WTC11 (cell line): ENCODE measurements around the gene CRYZL1. TPM values are rescaled to one million over a fixed set of nuclear protein-coding genes. Genes with fewer than 3 reads are reported as not detected.
A peak's percentile ranks its signal among the peaks of the same experiment; 100 is the strongest.

ENCODE experiments used
- ATAC-seq: fragments of 200-7000 bp; cut with Tn5 transposase; 2 replicates; pipeline ENCODE4 v1.10.0; 2021; ENCODE audit warnings: mild to moderate bottlenecking, moderate library complexity
- CTCF ChIA-PET: fragments of 300-600 bp; sonication (Branson Sonifier 250); formaldehyde crosslinking; loops from one replicate; lab custom pipeline; 2021; ENCODE audit warnings: antibody characterized with exemption; lab: Charles Lee
- POLR2A ChIA-PET: fragments of 350-600 bp; sonication (Branson Sonifier 250); formaldehyde crosslinking; loops from one replicate; lab custom pipeline; 2021; ENCODE audit warnings: antibody characterized with exemption; lab: Charles Lee
- DNase-seq: peaks from one replicate; pipeline ENCODE4 v3.0.0; 2021; ENCODE audit warnings: low spot score
- H3K27ac Mint-ChIP-seq: 2 replicates; pipeline ENCODE4 v1.8.0; 2021; ENCODE audit warnings: mixed read lengths
- H3K27me3 Mint-ChIP-seq: 2 replicates; pipeline ENCODE4 v1.8.0; 2021; ENCODE audit warnings: low read depth, mild to moderate bottlenecking, moderate library complexity, mixed read lengths
- H3K36me3 Mint-ChIP-seq: 2 replicates; pipeline ENCODE4 v1.8.0; 2021; ENCODE audit warnings: mixed read lengths
- H3K4me1 Mint-ChIP-seq: 2 replicates; pipeline ENCODE4 v1.8.0; 2022; ENCODE audit warnings: mixed read lengths
- H3K4me3 Mint-ChIP-seq: 2 replicates; pipeline ENCODE4 v1.8.0; 2021; ENCODE audit warnings: mild to moderate bottlenecking, moderate library complexity, mixed read lengths
- H3K9me3 Mint-ChIP-seq: 2 replicates; pipeline ENCODE4 v1.8.0; 2021; ENCODE audit warnings: mixed read lengths
- AFF4 ChIP-seq: sonication (generic); formaldehyde crosslinking; IDR thresholded peaks from 2 replicates; pipeline ENCODE4 v1.8.1; 2023; ENCODE audit warnings: mild to moderate bottlenecking, missing genetic modification reagents, borderline replicate concordance
- AR ChIP-seq: fragments of 250-450 bp; sonication (Bioruptor Pico); IDR thresholded peaks from 2 replicates; pipeline ENCODE4 v1.9.0; 2021; ENCODE audit warnings: mild to moderate bottlenecking
- ATF1 ChIP-seq: sonication (generic); formaldehyde crosslinking; IDR thresholded peaks from 2 replicates; pipeline ENCODE4 v1.8.1; 2023; ENCODE audit warnings: mild to moderate bottlenecking, moderate library complexity, missing genetic modification reagents
- GTF2I ChIP-seq: fragments of 250-450 bp; sonication (Bioruptor Pico); conservative IDR thresholded peaks from 2 replicates; pipeline ENCODE4 v1.4.0; 2021; ENCODE audit warnings: mild to moderate bottlenecking
- IRF1 ChIP-seq: sonication (generic); formaldehyde crosslinking; IDR thresholded peaks from 2 replicates; pipeline ENCODE4 v1.8.0; 2023; ENCODE audit warnings: missing genetic modification reagents
- JAZF1 ChIP-seq: fragments of 250-450 bp; sonication (Bioruptor Pico); IDR thresholded peaks from 2 replicates; pipeline ENCODE4 v1.9.0; 2021; ENCODE audit warnings: moderate library complexity, mild to moderate bottlenecking, inconsistent platforms
- MYBL2 ChIP-seq: sonication (generic); formaldehyde crosslinking; IDR thresholded peaks from 2 replicates; pipeline ENCODE4 v1.8.1; 2023; ENCODE audit warnings: mild to moderate bottlenecking, moderate library complexity, missing genetic modification reagents
- NFE2L1 ChIP-seq: sonication (generic); formaldehyde crosslinking; IDR thresholded peaks from 2 replicates; pipeline ENCODE4 v1.8.1; 2023; ENCODE audit warnings: missing genetic modification reagents
- NR1H2 ChIP-seq: sonication (generic); formaldehyde crosslinking; IDR thresholded peaks from 2 replicates; pipeline ENCODE4 v1.9.0; 2021; ENCODE audit warnings: mild to moderate bottlenecking, moderate library complexity, missing genetic modification reagents
- OVOL2 ChIP-seq: fragments of 250-450 bp; sonication (Bioruptor Pico); IDR thresholded peaks from 2 replicates; pipeline ENCODE4 v1.9.0; 2021; ENCODE audit warnings: mild to moderate bottlenecking, borderline replicate concordance
- RORB ChIP-seq: fragments of 250-450 bp; sonication (Bioruptor Pico); IDR thresholded peaks from 2 replicates; pipeline ENCODE4 v1.9.0; 2021; ENCODE audit warnings: mild to moderate bottlenecking
- ZBTB21 ChIP-seq: sonication (generic); formaldehyde crosslinking; IDR thresholded peaks from 2 replicates; pipeline ENCODE4 v1.8.1; 2023; ENCODE audit warnings: mild to moderate bottlenecking, missing genetic modification reagents, borderline replicate concordance
- ZNF263 ChIP-seq: sonication (generic); formaldehyde crosslinking; IDR thresholded peaks from 2 replicates; pipeline ENCODE4 v1.8.1; 2022; ENCODE audit warnings: low read depth, mild to moderate bottlenecking, moderate library complexity, missing genetic modification reagents
- total RNA-seq: library from RNA; stranded (reverse); gene quantifications from 3 replicates; pipeline ENCODE4 v1.2.3, GENCODE V29; 2021
- TF ChIP-seq, protein P1 (sequence below): fragments of 250-450 bp; sonication (Bioruptor Pico); IDR thresholded peaks from 2 replicates; pipeline ENCODE4 v2.1.2; 2022; ENCODE audit warnings: mild to moderate bottlenecking, moderate library complexity

Gene CRYZL1
- total RNA-seq, 1 experiment from 2014 or later, result 21.9 TPM

GRCh38 chr21:33566514-33566913, 75.0 kb downstream of the CRYZL1 start (continued):
- TF ChIP-seq JAZF1 (no peak), OVOL2 (CRISPR knock-in tag) (no peak), MYBL2 (no peak), NFE2L1 (CRISPR knock-in tag) (no peak), ZBTB21 (no peak)

GRCh38 chr21:33562389-33562788, 79.2 kb downstream of the CRYZL1 start:
- DNase-seq (no peak), ATAC-seq (no peak)
- ChIA-PET CTCF (no interaction called here), POLR2A (no interaction called here)
- H3K4me1 Mint-ChIP-seq, result no peaks in the 10 kb centered on the region
- H3K27me3 Mint-ChIP-seq, result no peaks in the 10 kb centered on the region
- H3K9me3 Mint-ChIP-seq, result no peaks in the 10 kb centered on the region
- H3K27ac Mint-ChIP-seq, result no peak overlapping the region
- H3K36me3 Mint-ChIP-seq, result peaks cover 51% of the 10 kb centered on the region
- no peak overlapping the region for H3K4me3 Mint-ChIP-seq
- TF ChIP-seq ATF1 (CRISPR knock-in tag) (no peak), NR1H2 (CRISPR knock-in tag) (no peak), GTF2I (CRISPR knock-in tag) (no peak), AFF4 (CRISPR knock-in tag) (no peak)
- TF ChIP-seq, all 79 proteins: peak for 0

- Mint-ChIP-seq H3K4me1 (no peaks in the 10 kb centered on the region), H3K4me3 (no peak overlapping the region), H3K27ac (peak overlapping the region; percentile 51; the same call in 1 of the 2 replicates), H3K27me3 (no peaks in the 10 kb centered on the region)
- TF ChIP-seq IRF1 (CRISPR knock-in tag) (no peak), NR1H2 (CRISPR knock-in tag) (no peak), ZNF263 (CRISPR knock-in tag) (no peak), RORB (no peak), AR (CRISPR knock-in tag) (no peak)
- TF ChIP-seq, protein P1, sequence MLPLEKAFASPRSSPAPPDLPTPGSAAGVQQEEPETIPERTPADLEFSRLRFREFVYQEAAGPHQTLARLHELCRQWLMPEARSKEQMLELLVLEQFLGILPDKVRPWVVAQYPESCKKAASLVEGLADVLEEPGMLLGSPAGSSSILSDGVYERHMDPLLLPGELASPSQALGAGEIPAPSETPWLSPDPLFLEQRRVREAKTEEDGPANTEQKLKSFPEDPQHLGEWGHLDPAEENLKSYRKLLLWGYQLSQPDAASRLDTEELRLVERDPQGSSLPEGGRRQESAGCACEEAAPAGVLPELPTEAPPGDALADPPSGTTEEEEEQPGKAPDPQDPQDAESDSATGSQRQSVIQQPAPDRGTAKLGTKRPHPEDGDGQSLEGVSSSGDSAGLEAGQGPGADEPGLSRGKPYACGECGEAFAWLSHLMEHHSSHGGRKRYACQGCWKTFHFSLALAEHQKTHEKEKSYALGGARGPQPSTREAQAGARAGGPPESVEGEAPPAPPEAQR (CRISPR knock-in tag), result no peak
- TF ChIP-seq, all 79 proteins: peak for 0
- ChIA-PET POLR2A (no interaction called here), CTCF (no interaction called here)
- ATAC-seq (no peak), DNase-seq (no peak)
- Mint-ChIP-seq H3K9me3 (no peaks in the 10 kb centered on the region), H3K36me3 (peaks cover 55% of the 10 kb centered on the region)
Measured at GRCh38 chr21:33561373-33561772, 80.2 kb downstream of the CRYZL1 start.
